IPS-18c (cell line): ENCODE results near the gene IDUA.
A peak's percentile ranks its signal among the peaks of the same experiment; 100 is the strongest.

Experiments
- H3K4me3 ChIP-seq: 2 replicates; pipeline ENCODE4 v1.7.0; 2013; ENCODE audit warnings: low read depth, mild to moderate bottlenecking, low read length, moderate library complexity; ENCODE audit not compliant: insufficient read depth
- H3K9me3 ChIP-seq: one replicate; pipeline ENCODE4 v1.6.1; 2013; ENCODE audit warnings: mild to moderate bottlenecking, low read length, moderate library complexity; ENCODE audit not compliant: control insufficient read depth, insufficient read depth

IDUA gene

GRCh38 chr4:1002631-1003251 is 15.9 kb downstream of the IDUA start:
- Histone ChIP-seq H3K9me3 (no peaks in the 10 kb centered on the region), H3K4me3 (peak overlapping the region; percentile 31; the same call in 1 of the 2 replicates)

GRCh38 chr4:1003271-1004070 is 16.6 kb downstream of the IDUA start:
- no peak overlapping the region for H3K4me3 ChIP-seq
- H3K9me3 ChIP-seq, result no peaks in the 10 kb centered on the region

- no peaks in the 10 kb centered on the region for H3K9me3 ChIP-seq
- H3K4me3 ChIP-seq, result no peak overlapping the region
These were observed 17.2 kb downstream of the IDUA start for GRCh38 chr4:1004071-1004418.

DNA sequence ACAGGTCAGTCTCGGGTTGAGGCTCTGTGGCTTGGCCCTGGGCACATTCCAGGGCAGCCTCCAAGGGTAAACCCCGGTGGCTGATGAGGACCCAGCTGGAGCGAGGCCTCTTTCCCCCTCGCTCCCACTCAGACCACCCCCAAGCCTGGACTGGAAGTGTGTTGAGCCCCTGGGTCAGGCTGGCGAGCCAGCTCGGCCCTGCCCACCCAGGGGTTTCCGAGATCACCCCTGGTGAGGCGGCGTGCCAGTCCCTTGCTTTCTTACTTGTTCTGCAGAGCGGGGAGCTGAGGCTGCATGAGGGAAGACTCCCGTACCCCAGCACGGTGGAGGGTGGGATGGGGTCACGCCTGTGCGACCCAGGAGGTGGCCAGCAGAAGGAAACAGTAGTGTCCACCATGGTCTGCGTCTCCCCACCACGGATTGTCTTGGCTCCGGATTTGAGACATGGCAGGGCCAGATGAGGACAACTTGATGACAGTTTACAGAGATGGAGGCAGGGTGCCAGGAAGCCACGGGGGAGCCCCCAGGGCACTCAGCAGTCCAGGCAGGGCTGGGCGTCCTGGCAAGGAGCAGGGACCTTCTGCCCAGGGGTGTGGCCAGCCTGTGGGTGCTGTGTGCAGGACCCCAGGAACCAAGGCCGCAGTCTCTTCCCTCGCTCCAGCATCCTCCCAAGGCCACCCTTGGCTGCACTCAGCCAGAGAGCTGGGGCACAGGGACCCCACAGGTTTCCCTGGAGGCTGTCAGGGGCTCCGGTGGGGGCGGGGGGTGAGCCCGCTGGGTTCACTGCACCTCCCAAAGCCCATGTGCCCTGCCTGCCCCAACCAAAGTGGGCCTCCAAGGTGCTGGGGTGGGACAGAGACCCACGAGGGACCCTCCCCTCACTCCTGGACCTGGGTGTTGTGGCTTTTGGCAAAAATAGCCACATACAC is 18.0 kb downstream of the IDUA start:
- no peaks in the 10 kb centered on the region for H3K9me3 ChIP-seq
- no peak overlapping the region for H3K4me3 ChIP-seq

GRCh38 chr4:1006856-1007255 is 20.0 kb downstream of the IDUA start:
- Histone ChIP-seq H3K4me3 (no peak overlapping the region), H3K9me3 (no peaks in the 10 kb centered on the region)

- no peaks in the 10 kb centered on the region for H3K9me3 ChIP-seq
- peak overlapping the region; percentile 50 for H3K4me3 ChIP-seq
These were observed 22.1 kb downstream of the IDUA start for GRCh38 chr4:1008840-1009541.

GRCh38 chr4:1009542-1010394 is 22.9 kb downstream of the IDUA start:
- Histone ChIP-seq H3K9me3 (no peaks in the 10 kb centered on the region), H3K4me3 (peak overlapping the region; percentile 50)

DNA sequence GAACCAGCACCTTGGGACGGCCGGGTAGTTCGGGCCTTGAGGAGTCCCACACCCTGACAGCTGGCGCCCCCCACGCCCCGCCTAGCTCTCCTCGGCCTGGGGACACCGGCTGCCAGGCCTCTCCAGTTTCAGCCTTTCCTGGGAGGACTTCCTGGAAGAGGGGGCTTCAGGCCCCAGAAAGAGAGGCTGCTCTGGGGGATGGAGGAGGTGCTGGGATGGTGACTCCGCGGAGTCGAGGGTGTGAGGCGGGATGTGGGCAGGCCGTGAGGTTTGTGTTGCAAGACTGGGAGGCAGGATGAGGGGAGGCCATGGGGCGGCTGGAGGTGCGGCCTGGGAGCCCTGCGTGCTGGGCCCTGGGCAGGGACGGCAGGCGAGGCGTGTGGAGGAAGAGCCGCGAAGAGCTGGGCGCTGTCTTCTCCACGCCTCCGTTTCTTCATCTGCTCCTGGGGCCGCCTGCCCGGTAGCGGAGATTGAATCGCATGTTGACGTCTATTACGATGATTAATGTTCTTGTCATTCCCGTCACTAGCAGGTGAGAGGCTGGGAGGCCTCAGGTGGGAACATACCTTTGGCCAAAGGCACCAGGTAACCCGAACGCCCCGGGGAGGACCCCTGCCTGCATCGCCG is 23.7 kb downstream of the IDUA start:
- H3K4me3 ChIP-seq, result peak overlapping the region; percentile 44
- peaks cover 2% of the 10 kb centered on the region for H3K9me3 ChIP-seq

- Histone ChIP-seq H3K4me3 (peak within 1 kb of the TSS; percentile 50), H3K9me3 (peaks cover 2% of the 10 kb centered on the region)
These were observed 24.3 kb downstream of the IDUA start, which contains the start of gene FGFRL1 for GRCh38 chr4:1011022-1011665. TSS of gene FGFRL1 (plus strand) at chr4:1011626. CDS start at chr4:1012486, 860 bp downstream.

DNA sequence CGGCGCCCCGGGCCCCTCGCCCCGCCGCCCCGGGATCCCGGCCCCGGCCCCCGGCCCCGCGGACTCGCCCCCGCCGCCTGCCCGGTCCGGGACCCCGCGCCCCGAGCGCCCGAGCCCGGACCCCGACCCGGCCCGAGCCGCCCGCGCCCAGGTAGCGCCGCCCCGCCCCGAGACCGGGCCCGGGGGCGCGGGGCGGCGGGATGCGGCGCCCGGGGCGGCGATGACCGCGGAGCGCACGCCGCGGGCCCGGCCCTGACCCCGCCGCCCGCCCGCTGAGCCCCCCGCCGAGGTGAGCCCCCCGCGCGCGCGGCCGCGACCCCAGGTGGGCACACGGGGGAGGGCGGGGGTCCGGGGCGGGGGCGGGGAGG is 24.8 kb downstream of the IDUA start:
- Histone ChIP-seq H3K9me3 (peaks cover 2% of the 10 kb centered on the region), H3K4me3 (no peak overlapping the region)

DNA sequence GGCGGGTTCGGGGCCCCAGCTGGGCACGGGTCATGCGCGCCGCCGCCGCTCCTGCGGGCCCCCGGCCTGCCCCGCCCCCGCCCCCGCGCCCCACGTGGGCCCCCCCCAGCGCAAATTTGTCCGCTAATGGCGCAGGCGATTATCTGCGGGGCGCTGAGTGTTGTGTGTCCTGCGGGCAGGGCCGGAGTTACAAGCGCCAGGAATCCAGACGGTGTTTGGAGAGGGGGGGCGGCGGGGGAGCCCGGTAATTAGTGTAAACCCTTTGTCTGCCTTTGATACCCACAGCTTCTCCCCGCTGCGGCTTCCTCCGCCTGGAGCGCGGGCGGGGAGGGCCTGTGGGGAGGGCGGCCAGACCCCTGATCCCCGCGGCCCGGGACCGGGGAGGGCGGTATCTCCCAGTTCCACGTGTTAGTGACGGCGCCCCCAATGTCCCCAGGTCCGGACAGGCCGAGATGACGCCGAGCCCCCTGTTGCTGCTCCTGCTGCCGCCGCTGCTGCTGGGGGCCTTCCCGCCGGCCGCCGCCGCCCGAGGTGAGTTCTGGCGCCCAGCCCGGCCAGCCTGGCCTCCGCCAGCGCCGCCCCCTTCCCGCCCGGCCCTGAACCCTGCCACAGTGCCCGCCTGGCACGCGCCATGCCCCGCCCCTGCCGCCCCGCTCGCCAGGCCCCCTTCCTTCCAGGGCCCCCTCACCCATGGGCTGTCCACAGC is 25.3 kb downstream of the IDUA start:
- H3K4me3 ChIP-seq, result peak overlapping the region; percentile 41; the same call in 1 of the 2 replicates

GRCh38 chr4:1013225-1014073 is 26.6 kb downstream of the IDUA start:
- Histone ChIP-seq H3K4me3 (no peak overlapping the region), H3K9me3 (peaks cover 2% of the 10 kb centered on the region)

More for the DNA sequence above, 25.3 kb downstream of the IDUA start:
- H3K9me3 ChIP-seq, result peaks cover 2% of the 10 kb centered on the region

GRCh38 chr4:1014291-1015167 is 27.7 kb downstream of the IDUA start:
- Histone ChIP-seq H3K9me3 (peaks cover 2% of the 10 kb centered on the region), H3K4me3 (no peak overlapping the region)
